Measurements from ENCODE around the gene MT1B. TPM values are rescaled to one million over a fixed set of nuclear protein-coding genes. Genes with fewer than 3 reads are reported as not detected.
A peak's percentile ranks its signal among the peaks of the same experiment; 100 is the strongest.

Gene MT1B
- polyA plus RNA-seq, 1 of the 3 experiments (the other 2 are of a cell fraction), result not detected

GRCh38 chr16:56636616-56637413 lies 14.9 kb upstream of the MT1B start:
- CTCF ChIA-PET, result interaction anchor here (2.1 kb wide), 1 partner anchor 33 kb away, joined by 6 read pairs; no protein-coding TSS in a partner anchor
- Histone ChIP-seq H3K36me3 (replicated peaks in 1 of 2; ENCODE audit: control insufficient read depth in 1 of 2, insufficient read depth in 2 of 2, low read length in 1 of 2) (no peaks in the 10 kb centered on the region), H3K4me1 (ENCODE audit: control insufficient read depth in 1 of 2, insufficient read depth in 2 of 2, low read depth in 1 of 2, low read length in 1 of 2) (peaks cover 0 to 11% of the 10 kb centered on the region in 2 experiments; a peak in 1 of 4 replicates), H3F3A (replicated peaks; ENCODE audit: insufficient read depth) (no peaks in the 10 kb centered on the region), H3K4me3 (ENCODE audit: low read depth in 2 of 2, low read length in 1 of 2) (no peak overlapping the region), H3K9ac (no peak overlapping the region), H3K9me2 (no peaks in the 10 kb centered on the region), H3K27ac (ENCODE audit: low read depth in 2 of 2, low read length in 1 of 2) (no peak overlapping the region), H3K4me2 (no peak overlapping the region), H3K9me3 (no peaks in the 10 kb centered on the region), H3K27me3 (ENCODE audit: insufficient read depth) (peaks cover 31% of the 10 kb centered on the region; the same call in 1 of the 2 replicates), H4K20me1 (ENCODE audit: insufficient read depth) (no peaks in the 10 kb centered on the region), H3K79me2 (ENCODE audit: insufficient read depth) (no peaks in the 10 kb centered on the region), H2AFZ (ENCODE audit: low read depth) (no peak overlapping the region)
- 54% methylated on average over 7 of the region's 9 CpGs for WGBS (ENCODE audit: low lambda C conversion rate)
- TF ChIP-seq TCF12 (IDR thresholded peaks at IDR 0.05) (no peak), PBX3 (IDR thresholded peaks at IDR 0.05) (no peak), USF2 (IDR thresholded peaks at IDR 0.05; ENCODE audit: borderline replicate concordance, low read depth, low read length) (no peak), EZH2phosphoT487 (IDR thresholded peaks at IDR 0.05; ENCODE audit: borderline replicate concordance, low read depth) (no peak), JUND (IDR thresholded peaks at IDR 0.05) (no peak), ELF1 (IDR thresholded peaks at IDR 0.05) (no peak), FOXM1 (IDR thresholded peaks at IDR 0.05; ENCODE audit: low read depth) (no peak), NFIC (IDR thresholded peaks at IDR 0.05; ENCODE audit: borderline replicate concordance) (no peak), TEAD4 (IDR thresholded peaks at IDR 0.05; ENCODE audit: borderline replicate concordance, insufficient read depth) (no peak)
- POLR2A ChIA-PET, result no interaction called here
- DNase-seq, result no peak

- H3K36me3 ChIP-seq (replicated peaks in 1 of 2; ENCODE audit: control insufficient read depth in 1 of 2, insufficient read depth in 2 of 2, low read length in 1 of 2), result no peaks in the 10 kb centered on the region
- H3K79me2 ChIP-seq (ENCODE audit: insufficient read depth), result no peaks in the 10 kb centered on the region
- H3K27ac ChIP-seq (ENCODE audit: low read depth in 2 of 2, low read length in 1 of 2), result no peak within 1 kb of the TSS
- H3K9ac ChIP-seq, result no peak within 1 kb of the TSS
- peaks cover 31% of the 10 kb centered on the region; the same call in 1 of the 2 replicates for H3K27me3 ChIP-seq (ENCODE audit: insufficient read depth)
- TF ChIP-seq NRF1 (IDR thresholded peaks at IDR 0.05; ENCODE audit: low read depth, low read length), result peak; percentile 61
- no peak for TF ChIP-seq NFIC (IDR thresholded peaks at IDR 0.05; ENCODE audit: borderline replicate concordance)
- peak within 1 kb of the TSS; percentile 62; the same call in 1 of the 2 replicates for H3K4me2 ChIP-seq
- H3K4me3 ChIP-seq (ENCODE audit: low read depth in 2 of 2, low read length in 1 of 2), result peak within 1 kb of the TSS; percentile 48 to 52
- ChIA-PET POLR2A (no interaction called here), CTCF (no interaction called here)
- no peaks in the 10 kb centered on the region for H3F3A ChIP-seq (replicated peaks; ENCODE audit: insufficient read depth)
- H2AFZ ChIP-seq (ENCODE audit: low read depth), result peak within 1 kb of the TSS; percentile 68; the same call in 1 of the 2 replicates
- WGBS (ENCODE audit: low lambda C conversion rate), result 41% methylated on average over 57 of the region's 68 CpGs
- H4K20me1 ChIP-seq (ENCODE audit: insufficient read depth), result no peaks in the 10 kb centered on the region
- no peaks in the 10 kb centered on the region for H3K9me3 ChIP-seq
- DNase-seq, result peak; percentile 74
- peaks cover 0 to 9% of the 10 kb centered on the region in 2 experiments; a peak in 1 of 4 replicates for H3K4me1 ChIP-seq (ENCODE audit: control insufficient read depth in 1 of 2, insufficient read depth in 2 of 2, low read depth in 1 of 2, low read length in 1 of 2)
- H3K9me2 ChIP-seq, result no peaks in the 10 kb centered on the region
Observed at GRCh38 chr16:56637814-56638750, 13.6 kb upstream of the MT1B start, which contains the start of gene MT1A. TSS of gene MT1A (plus strand) at chr16:56638666. CDS start at chr16:56638739, 73 bp downstream.
